ENCODE data around the gene ZYG11B.

- TF ChIP-seq CTCF (IDR thresholded peaks at IDR 0.05) (no peak), POLR2A (IDR thresholded peaks at IDR 0.05) (no peak)
Measured at GRCh38 chr1:52857443-52857842, 131.2 kb downstream of the ZYG11B start.
